Measurements from ENCODE around the gene EDN1.
A peak's percentile ranks its signal among the peaks of the same experiment; 100 is the strongest.

The EDN1 gene

GRCh38 chr6:12270551-12271230 is 19.5 kb upstream of the EDN1 start:
- no peak for DNase-seq

GRCh38 chr6:12271594-12271993 is 18.6 kb upstream of the EDN1 start:
- no peak for DNase-seq

GRCh38 chr6:12271997-12272396 is 18.2 kb upstream of the EDN1 start:
- no peak for DNase-seq

- no peak for DNase-seq
Observed at GRCh38 chr6:12275107-12275506, 15.1 kb upstream of the EDN1 start.

- DNase-seq: no peak
Observed at GRCh38 chr6:12276930-12277315, 13.2 kb upstream of the EDN1 start.

- DNase-seq: no peak
Observed at GRCh38 chr6:12277386-12277785, 12.8 kb upstream of the EDN1 start.

GRCh38 chr6:12278915-12279314 is 11.2 kb upstream of the EDN1 start:
- no peak for DNase-seq

GRCh38 chr6:12279322-12280091 is 10.7 kb upstream of the EDN1 start:
- DNase-seq: no peak

- DNase-seq: no peak
Observed at GRCh38 chr6:12280458-12280857, 9.7 kb upstream of the EDN1 start.

- no peak for DNase-seq
Observed at GRCh38 chr6:12280902-12281301, 9.3 kb upstream of the EDN1 start.

GRCh38 chr6:12283904-12284303 is 6.3 kb upstream of the EDN1 start:
- no peak for DNase-seq

- no peak for DNase-seq
Observed at GRCh38 chr6:12286373-12287110, 3.6 kb upstream of the EDN1 start.

GRCh38 chr6:12288211-12288618 is 1.9 kb upstream of the EDN1 start:
- no peak for DNase-seq

GRCh38 chr6:12288914-12289313 is 1.2 kb upstream of the EDN1 start:
- DNase-seq: no peak

GRCh38 chr6:12289365-12289919 is 719 bp upstream of the EDN1 start:
- peak; percentile 72 for DNase-seq

GRCh38 chr6:12291071-12291838 is 1.1 kb downstream of the EDN1 start:
- no peak for DNase-seq

- no peak for DNase-seq
Observed at GRCh38 chr6:12291839-12292604, 1.9 kb downstream of the EDN1 start.

- DNase-seq: no peak
Observed at GRCh38 chr6:12293235-12293930, 3.2 kb downstream of the EDN1 start.

GRCh38 chr6:12293931-12294807 is 4.0 kb downstream of the EDN1 start:
- DNase-seq: no peak

GRCh38 chr6:12294851-12295536 is 4.8 kb downstream of the EDN1 start:
- DNase-seq: no peak

Measured in activated CD4-positive, alpha-beta T cell treated with anti-CD3 and anti-CD28 coated beads for 48 hours (primary cell).